Vagina (tissue), 2 donors: Measurements from ENCODE around the gene SHE.

Source experiments
- CTCF ChIP-seq, 3 experiments: fragments of 450-650 bp in 2 of 3; fragments of 200-600 bp in 1 of 3; sonication (generic) in 1 of 3; IDR thresholded peaks; one replicate each; pipeline ENCODE4 v1.5.1; 2017 to 2019; ENCODE audit warnings: antibody characterized with exemption in 3 of 3, mild to moderate bottlenecking in 2 of 3, moderate library complexity in 2 of 3
- POLR2A ChIP-seq, 2 donors: fragments of 450-650 bp; IDR thresholded peaks; one replicate each; pipeline ENCODE4 v1.6.1; 2017; ENCODE audit warnings: antibody characterized with exemption in 2 of 2, mild to moderate bottlenecking in 2 of 2, moderate library complexity in 2 of 2
- POLR2AphosphoS5 ChIP-seq, 2 donors: sonication (generic); formaldehyde crosslinking; IDR thresholded peaks; one replicate each; pipeline ENCODE4 v1.9.0; 2017; ENCODE audit warnings: antibody characterized with exemption in 2 of 2, mild to moderate bottlenecking in 2 of 2, low read depth in 1 of 2; ENCODE audit not compliant: insufficient read depth in 1 of 2

- TF ChIP-seq POLR2A (IDR thresholded peaks at IDR 0.05) (no peak), CTCF (IDR thresholded peaks at IDR 0.05) (no peak), POLR2AphosphoS5 (IDR thresholded peaks at IDR 0.05; ENCODE audit: insufficient read depth in 1 of 2, low read depth in 1 of 2) (no peak)
These were observed 39.0 kb upstream of the SHE start for GRCh38 chr1:154541231-154541630.
